OCI-M2 (cell line): Measurements from ENCODE around the gene MAGI3.
"Not testable (repeated sequence)": the region's sequence is repeated elsewhere in the genome, so short reads cannot be mapped to it uniquely, and the experiment has no call there.

Experiments used
- DNase-seq: peaks from one replicate; lab custom pipeline; 2025; ENCODE audit not compliant: unreplicated experiment; lab: John Stamatoyannopoulos, UW

Gene MAGI3

DNA sequence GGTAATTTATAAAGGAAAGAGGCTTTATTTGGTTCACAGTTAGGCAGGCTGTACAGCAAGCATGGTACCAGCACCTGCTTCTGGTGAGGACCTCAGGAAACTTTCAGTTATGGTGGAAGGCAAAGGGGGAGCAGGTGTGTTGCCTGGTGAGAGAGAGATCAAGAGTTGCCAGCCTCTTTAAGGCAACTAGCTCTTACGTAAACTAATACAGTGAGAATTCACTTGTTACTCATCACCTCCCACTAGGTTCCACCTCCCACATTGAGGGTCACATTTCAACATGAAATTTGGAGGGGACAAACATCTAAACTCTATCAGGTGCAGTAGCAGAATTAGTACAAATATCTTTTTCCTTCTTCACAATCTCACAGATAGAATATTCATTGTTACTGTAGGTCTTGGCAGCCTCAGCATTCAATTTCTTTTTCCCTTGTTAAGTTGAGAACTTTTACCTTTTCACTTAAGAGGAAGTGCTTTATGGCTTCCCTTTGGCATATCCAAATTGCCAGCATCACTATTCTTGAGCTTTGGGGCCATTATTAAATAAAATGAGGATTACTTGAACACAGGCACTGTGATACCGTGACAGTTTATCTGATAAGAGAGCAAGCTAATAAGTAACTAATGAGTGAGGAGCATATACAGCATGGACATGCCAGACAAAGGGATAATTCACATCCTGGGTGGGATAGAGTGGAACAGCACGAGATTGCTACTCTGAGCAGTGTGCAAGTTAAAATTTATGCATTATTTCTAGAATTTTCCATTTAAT, 48.4 kb downstream of the MAGI3 start:
- no peak for DNase-seq

DNA sequence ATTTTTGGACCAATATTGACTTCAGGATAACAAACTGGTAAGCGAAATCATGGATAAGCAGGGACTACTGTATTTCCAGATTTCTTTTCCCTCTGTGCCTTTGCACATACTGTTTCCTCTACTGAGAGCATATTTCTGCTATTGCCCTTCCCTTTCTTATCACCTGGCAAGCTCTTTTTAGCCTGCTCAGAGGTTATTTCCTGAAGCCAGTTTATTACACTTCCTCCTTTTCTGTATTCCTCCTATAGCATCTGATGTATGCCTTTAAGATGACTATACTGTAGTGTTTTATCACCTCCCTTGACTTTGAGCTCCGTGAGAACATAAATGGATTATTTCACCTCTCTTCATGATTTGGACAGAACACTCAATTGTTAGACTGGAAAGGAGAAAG, 49.0 kb downstream of the MAGI3 start:
- DNase-seq, result no peak

GRCh38 chr1:113442131-113442530, 51.8 kb downstream of the MAGI3 start:
- no peak for DNase-seq

- DNase-seq, result no peak
Measured at GRCh38 chr1:113444857-113445256, 54.5 kb downstream of the MAGI3 start.

DNA sequence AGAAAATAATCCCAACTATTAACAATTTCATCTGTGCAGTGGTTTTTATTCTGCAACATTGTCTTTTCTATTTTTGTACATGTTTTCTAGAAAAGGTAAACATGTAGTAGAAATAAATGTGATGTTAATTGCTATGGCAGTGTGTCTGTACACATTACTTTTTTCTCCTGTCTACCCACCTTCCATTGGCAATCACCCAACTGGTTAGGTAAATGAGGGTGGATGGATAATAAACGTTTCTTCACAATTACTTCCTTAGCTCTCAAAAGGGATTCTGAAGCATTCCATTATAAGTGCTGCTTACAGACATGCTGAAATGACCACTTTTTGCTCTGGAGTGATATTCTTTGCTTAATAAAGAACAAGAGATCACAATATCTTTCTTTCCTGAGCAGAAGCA, 61.4 kb downstream of the MAGI3 start:
- no peak for DNase-seq

DNA sequence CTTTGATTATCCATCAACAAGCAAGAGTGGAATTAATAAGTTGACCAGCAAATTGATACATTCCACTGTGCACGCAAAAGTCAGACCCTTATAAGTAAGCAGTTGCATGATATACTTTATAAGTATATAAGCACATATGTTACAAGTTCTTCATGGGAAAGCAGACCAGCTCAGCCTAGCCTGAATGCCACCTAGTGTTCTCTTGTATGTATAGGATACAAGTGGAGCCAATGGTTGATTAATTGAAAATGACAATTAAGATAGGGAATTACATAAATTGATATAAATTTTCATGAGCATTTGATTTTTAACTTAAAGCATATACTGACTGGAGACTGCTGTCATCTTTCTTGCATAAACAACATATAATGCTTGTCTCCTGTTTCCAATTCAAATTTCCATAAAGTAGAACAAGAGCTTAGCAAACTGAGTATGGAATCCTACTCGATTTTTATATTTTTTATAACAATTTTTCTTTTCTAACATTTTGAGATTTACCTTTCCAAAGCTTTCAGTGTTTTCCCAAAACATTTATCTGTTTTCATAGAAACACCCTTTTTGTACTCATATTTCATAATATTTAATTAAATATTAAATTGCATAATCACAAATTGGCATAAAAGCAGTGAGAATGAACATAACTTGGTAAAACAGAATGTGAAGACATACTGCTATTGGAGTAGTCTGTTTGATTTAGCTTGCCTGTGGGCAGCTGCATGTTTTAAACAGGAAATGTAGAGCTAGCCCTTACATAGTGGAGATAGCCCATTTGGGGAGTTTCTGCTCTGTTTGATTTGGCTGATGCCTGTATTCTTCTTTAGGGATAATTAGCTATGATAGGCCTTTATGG, 62.8 kb downstream of the MAGI3 start:
- no peak for DNase-seq

DNA sequence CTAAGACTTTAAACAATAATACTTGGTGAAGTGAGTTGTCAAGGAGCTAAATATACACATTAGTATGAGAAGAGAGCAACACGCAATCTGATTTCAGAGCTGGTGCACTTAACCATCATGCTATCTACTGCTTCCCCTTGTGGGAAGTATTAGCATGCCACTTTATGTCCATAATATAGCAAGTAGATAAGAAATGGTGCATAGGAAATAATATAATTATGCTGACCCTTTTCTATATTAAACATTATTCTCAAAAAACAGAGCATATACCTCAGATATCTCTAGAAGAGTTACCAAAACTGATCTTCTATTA, 63.4 kb downstream of the MAGI3 start:
- no peak for DNase-seq

DNA sequence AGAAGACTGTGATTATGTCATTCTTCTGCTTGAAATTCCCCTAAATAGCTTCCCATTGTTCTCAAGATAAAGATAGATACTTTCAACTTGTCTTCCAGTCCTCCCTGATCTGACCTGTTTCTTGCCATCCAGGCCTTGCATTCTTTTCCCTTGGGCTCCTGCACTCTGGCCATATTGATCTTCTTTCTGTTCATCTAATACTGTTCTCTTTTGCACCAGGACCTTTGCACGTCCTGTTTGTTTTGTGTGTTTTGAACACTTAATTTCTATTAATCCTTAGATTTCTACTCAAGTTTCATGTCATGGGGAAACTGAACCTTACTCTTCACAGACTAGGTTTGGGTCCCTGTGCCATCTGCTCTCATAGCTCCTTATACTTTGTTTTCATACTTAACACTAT, 65.1 kb downstream of the MAGI3 start:
- no peak for DNase-seq

GRCh38 chr1:113456967-113457366, 66.7 kb downstream of the MAGI3 start:
- DNase-seq, result no peak

DNA sequence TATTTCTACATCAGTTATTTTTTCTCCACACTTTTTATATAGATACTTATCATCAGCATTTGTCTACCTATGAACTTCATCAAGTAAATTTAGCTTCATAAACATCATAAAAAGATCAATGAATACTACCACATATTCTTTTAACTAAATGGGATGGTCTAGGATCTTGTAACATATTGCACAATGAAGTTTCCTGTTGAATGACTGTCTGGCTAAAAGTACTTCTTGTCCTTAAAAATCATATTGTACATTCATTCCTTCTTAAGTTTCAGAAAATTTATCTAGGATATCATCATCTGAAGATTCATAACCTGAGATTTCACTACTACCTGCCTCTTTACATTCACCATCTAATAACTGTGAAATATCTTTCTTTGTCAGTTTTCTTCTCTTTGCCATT, 69.0 kb downstream of the MAGI3 start:
- DNase-seq, result no peak

DNA sequence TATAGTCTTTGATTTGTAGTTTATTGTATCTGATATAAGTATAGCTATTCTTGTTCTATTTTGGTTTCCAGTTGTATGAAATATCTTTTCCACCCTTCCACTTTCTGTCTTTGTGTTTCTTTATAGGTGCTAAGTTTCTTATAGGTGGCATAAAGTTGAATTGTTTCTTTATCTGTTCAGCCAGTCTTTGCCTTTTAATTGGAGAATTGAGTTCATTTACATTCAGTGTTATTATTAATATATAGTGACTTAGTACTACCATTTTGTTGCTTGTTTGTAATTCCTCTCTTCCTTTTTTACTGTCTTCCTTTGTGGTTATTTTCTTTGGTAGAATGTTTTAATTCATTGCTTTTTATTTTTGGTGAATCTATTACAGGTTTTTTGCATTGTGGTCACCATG, 77.7 kb downstream of the MAGI3 start:
- no peak for DNase-seq

DNA sequence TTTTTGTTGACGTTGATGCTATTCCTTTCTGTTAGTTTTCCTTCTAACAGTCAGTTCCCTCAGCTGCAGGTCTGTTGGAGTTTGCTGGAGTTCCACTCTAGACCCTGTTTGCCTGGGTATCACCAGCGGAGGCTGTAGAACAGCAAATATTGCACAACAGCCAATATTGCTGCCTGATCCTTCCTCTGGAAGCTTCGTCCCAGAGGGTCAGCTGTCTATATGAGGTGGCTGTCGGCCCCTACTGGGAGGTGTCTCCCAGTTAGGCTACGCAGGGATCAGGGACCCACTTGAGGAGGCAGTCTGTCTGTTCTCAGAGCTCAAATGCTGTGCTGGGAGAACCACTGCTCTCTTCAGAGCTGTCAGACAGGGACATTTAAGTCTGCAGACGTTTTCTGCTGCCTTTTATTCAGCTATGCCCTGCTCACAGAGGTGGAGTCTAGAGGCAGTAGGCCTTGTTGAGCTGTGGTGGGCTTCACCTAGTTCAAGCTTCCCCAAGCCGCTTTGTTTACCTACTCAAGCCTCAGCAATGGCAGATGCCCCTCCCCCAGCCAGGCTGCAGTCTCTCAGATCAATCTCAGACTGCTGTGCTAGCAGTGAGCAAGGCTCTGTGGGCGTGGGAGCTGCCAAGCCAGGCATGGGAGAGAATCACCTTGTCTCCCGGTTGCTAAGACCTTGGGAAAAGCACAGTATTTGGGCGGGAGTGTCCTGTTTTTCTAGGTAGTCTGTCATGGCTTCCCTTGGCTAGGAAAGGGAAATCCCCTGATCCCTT, 88.3 kb downstream of the MAGI3 start:
- DNase-seq, result not testable (repeated sequence)

DNA sequence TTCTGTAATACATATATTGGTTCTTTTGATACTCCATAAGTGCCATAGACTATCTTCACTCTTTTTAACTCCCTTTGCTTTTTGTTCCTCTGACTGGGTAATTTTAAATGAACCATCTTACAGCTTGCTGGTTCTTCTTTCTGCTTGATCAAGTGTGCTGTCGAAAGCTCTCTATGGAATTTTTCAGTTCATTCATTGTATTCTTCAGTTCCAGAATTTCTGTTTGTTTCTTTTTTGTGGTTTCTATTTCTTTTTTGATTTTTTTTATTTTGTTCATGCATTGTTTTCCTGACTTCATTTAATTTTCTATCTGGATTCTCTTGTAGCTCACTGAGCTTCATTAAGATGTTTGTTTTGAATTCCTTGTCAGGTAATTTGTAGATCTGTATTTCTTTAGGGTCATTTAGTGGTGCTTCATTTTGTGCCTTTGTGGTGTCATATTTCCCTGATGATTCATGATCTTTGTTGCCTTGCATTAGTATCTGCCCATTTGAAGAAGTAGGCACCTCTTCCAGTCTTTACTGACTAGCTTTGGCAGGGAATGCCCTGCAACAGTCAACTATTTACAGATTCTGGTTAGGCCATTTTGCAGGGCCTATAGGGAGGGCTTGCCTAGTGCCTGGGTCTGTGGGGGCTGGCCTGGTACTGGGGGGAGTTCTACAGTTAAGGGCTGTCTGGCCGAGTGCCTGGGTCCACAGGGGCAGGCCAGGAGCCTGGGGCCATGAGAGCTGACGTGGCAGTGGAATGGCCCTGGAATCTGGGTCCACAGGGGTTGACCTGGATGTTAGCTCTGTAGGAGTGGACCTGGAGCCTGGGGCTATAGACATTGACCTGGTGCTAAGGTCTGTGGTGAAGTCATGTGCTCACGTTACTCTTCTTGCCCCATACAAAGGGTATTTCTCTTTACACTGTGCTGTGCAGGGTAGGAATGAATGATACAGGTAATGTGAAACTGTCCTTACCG, 89.7 kb downstream of the MAGI3 start:
- DNase-seq, result no peak

- not testable (repeated sequence) for DNase-seq
Measured at GRCh38 chr1:113485131-113485530, 94.8 kb downstream of the MAGI3 start.

GRCh38 chr1:113488576-113489177, 98.4 kb downstream of the MAGI3 start:
- DNase-seq, result no peak

DNA sequence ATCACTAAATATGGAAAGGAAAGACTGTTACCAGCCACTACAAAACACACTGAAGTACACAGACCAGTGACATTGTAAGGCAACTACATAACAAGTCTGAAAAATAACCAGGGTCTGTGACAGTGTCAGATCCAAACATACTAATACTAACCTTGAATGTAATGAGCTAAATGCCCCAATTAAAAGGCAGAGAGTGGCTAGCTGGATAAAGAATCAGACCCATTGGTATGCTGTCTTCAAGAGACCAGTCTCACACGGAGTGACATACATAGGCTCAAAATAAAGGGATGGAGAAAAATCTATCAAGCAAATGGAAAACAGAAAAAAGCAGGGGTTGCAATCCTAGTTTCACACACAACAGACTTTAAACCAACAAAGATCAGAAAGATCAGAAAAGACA, 100.1 kb downstream of the MAGI3 start:
- DNase-seq, result no peak

GRCh38 chr1:113493533-113493932, 103.2 kb downstream of the MAGI3 start:
- no peak for DNase-seq

DNA sequence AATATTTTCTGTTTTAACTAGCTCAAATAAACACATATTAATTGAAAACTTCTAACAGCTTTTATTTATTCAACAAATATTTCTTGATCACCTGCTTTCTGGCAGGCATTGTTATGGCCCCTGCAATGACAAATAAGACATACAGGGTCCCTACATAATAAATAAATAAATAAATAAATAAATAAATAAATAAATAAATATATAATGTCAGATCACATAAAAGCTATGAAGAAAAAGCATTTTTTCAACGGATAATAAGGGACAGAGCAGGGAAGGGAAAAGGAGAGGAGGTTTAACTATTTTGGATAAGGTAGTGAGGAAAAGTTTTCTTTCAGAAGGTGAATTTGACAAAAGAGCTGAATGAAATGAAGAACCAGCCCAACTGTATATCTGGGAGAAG, 115.0 kb downstream of the MAGI3 start:
- DNase-seq, result no peak

DNA sequence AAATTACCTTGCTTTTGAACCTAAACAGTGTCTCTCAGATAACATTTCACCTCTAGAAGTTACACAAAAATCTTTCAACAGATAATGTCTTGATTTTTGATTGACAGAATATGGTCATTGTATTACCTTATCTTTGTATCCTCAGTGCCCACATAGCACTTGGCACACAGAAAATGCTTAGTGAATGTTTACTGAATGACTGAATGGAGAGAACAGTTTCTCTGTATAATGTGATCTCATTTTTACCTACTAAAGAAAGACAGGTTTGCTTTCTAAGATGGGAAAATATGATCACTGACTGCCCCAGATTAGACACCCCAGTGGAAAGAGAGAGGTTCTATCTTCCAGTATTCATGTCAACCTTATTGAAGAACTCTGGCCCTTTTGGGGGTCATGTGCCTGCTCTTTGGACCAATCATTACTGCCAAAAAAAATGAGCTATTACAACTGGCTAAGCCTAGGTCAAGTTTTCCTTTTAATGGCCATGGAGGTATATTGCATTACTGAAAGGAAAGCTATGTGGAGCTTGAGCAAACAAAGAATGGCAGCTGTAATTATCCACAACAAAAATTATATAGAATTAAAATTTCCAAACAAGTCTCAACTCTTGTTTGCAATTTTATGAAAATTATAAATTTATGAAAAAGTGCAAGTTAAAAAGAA, 117.4 kb downstream of the MAGI3 start:
- no peak for DNase-seq
